HG02970 (cell line): ENCODE results near the gene SNRPA.
"Not testable (repeated sequence)": the region's sequence is repeated elsewhere in the genome, so short reads cannot be mapped to it uniquely, and the experiment has no call there.

Experiments
- ATAC-seq: cut with Tn5 transposase; IDR thresholded peaks from one replicate; pipeline ENCODE4 v1.9.1; 2021; ENCODE audit warnings: mild to moderate bottlenecking, moderate library complexity, moderate number of reproducible peaks; ENCODE audit not compliant: unreplicated experiment, low FRiP score

The SNRPA gene

GRCh38 chr19:40743926-40744325, 7.1 kb upstream of the SNRPA start:
- no peak for ATAC-seq

- no peak for ATAC-seq
These were observed 6.2 kb upstream of the SNRPA start for GRCh38 chr19:40744554-40745401.

GRCh38 chr19:40745402-40745780, 5.6 kb upstream of the SNRPA start:
- no peak for ATAC-seq

- ATAC-seq, result no peak
These were observed 3.5 kb upstream of the SNRPA start for GRCh38 chr19:40747536-40747935.

- peak; percentile 88 for ATAC-seq
These were observed 737 bp upstream of the SNRPA start, which contains the start of gene ACTMAP for GRCh38 chr19:40750058-40750873. Gene ACTMAP (minus strand): TSS chr19:40750477. CDS start chr19:40749803, 674 bp downstream.

GRCh38 chr19:40752257-40752781, 1.3 kb downstream of the SNRPA start:
- no peak for ATAC-seq

- ATAC-seq, result no peak
These were observed 3.7 kb downstream of the SNRPA start for GRCh38 chr19:40754611-40755247.

- no peak for ATAC-seq
These were observed 4.2 kb downstream of the SNRPA start for GRCh38 chr19:40755248-40755624.

GRCh38 chr19:40755791-40756190, 4.8 kb downstream of the SNRPA start:
- no peak for ATAC-seq

GRCh38 chr19:40756502-40757110, 5.6 kb downstream of the SNRPA start:
- no peak for ATAC-seq

GRCh38 chr19:40758491-40758890, 7.5 kb downstream of the SNRPA start:
- ATAC-seq, result no peak

- no peak for ATAC-seq
These were observed 8.3 kb downstream of the SNRPA start for GRCh38 chr19:40759352-40759751.

- ATAC-seq, result no peak
These were observed 11.9 kb downstream of the SNRPA start for GRCh38 chr19:40762754-40763470.

GRCh38 chr19:40763526-40763925, 12.5 kb downstream of the SNRPA start:
- ATAC-seq, result no peak

GRCh38 chr19:40763963-40764362, 13.0 kb downstream of the SNRPA start:
- no peak for ATAC-seq

- ATAC-seq, result not testable (repeated sequence)
These were observed 15.4 kb downstream of the SNRPA start for GRCh38 chr19:40766385-40766784.

GRCh38 chr19:40768869-40769268, 17.9 kb downstream of the SNRPA start:
- ATAC-seq, result no peak

- ATAC-seq, result not testable (repeated sequence)
These were observed 20.3 kb downstream of the SNRPA start for GRCh38 chr19:40771101-40771862.
